Stimulated activated CD8-positive, alpha-beta memory T cell treated with anti-CD3 and anti-CD28 coated beads, Interleukin-7, amount 100 ng/mL, for 24 hours (primary cell): ENCODE data around the gene F13A1.
"Not testable (repeated sequence)": the region's sequence is repeated elsewhere in the genome, so short reads cannot be mapped to it uniquely, and the experiment has no call there.

ENCODE experiments used
- DNase-seq: peaks from one replicate; pipeline ENCODE4 v3.0.0-alpha.2; 2020; ENCODE audit warnings: low read depth

The F13A1 gene

DNA sequence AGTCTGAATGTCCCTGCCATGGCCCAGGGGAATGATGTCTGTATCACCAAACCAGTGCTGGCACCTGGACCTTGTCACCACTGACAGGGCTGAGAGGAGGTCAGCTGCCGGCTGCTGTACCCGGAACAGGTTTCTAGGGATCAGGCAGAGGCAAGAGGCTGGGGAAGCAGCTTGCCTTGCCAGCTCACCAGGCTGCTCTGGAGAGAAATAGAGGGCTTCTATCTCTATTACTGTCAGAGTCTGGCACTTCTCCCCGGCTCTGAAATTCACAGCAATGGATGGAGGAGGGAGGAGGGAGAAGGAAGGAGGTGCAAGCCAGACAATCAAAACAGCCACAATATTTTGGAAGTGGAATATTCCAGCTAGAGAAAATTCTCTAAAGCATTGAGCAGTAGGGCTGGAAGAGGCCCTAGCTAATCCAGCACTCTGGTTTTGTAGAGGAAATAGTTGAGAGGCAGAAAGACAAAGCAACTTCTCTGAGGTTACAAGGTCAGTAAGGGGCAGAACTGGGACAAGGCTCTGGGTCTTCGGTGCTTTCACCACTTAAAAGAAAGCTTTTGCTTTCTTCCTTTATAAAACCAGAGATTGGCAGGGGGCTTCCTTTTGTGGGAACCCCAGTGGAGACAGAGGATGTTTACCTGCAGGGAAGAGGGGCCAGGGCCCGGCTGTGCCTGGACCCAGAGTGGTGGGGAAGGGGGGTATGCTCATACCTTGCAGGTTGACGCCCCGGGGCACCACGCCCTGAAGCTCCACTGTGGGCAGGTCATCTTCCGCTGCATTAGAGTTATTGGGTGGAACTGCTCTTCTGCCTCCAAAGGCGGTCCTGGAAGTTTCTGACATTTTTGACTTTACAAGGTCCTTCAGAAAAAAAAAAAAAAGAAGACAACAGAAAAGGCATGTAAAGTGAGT, 2.4 kb downstream of the F13A1 start:
- DNase-seq, result no peak

DNA sequence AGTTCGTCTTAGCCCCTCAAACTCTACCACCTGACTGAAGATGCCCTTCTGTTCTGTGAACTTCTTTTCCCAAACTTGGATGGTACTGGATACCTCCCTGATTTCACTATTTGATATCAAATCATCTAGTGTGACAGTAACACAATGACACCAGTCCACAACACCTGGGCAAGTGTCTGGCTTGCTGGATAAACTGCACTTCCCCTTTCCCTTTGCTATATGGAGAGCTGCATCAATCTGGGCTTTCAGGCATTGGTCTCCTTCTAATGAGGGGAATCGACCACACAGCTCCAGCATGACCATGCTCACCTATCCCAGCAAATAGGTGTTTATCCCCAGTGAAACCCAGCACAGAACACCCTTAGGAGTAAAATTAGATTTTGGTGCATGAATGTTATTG, 3.1 kb downstream of the F13A1 start:
- DNase-seq, result no peak

DNA sequence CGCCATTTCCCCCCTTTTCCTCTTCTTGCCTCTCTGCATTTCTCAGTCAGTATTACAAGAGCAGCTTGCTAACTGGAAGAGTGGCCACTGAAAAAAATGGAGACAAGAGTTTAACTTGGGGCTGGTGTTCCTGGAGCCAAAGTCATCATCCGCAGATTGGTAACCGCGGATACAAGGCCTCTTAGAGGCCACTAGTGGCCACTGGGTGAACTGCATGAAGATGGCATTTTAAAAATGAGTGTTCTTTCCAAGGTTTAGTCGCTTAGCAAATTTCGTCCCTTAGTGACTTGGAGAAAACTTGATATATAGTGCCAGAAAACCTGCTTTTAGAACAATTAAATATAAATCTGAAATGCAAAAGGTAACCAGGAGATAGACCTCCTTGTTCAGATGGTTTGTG, 4.8 kb downstream of the F13A1 start:
- no peak for DNase-seq

DNA sequence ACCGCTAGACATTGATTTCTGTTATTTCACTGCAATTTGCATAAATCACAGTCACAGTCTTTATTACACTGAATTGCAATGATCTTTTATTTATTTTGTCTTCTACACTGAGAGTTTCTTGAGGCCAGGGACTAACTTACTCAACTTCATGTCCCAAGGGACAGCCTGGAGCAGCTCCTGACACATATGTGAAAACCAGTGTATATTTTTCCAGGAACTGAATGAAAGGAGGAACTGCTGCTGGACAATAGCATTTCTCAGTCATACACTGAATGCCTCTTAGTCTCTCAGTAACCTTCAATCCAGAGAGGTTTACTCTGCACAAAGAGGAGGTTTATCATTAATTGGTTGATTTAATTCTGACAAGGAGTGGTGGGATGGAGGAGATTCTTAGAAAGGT, 5.9 kb downstream of the F13A1 start:
- DNase-seq, result no peak

DNA sequence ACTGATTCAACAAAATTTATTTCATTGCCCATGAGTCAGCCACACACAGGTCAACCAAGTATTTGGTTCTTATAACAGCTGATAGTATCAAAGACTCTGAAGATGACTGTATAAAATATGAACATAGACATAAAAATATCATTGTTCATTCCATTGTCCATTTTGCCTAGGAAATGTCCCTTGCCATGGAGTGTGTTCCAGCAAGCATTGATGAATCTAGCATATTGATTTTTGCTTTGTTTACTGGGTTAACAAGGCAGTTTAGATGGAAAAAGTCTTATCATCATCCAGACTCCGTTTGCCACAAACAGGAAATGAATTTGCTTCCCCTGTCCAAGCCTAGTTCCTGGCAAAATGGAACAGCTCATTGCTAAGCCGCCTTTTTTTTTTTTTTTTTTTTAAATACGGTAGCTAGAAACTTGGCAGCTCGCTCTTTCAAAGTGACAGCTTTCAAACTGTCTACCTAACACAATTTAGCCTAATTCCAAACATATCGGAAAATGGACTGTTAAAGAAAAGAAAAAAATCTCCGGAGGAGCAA, 7.5 kb downstream of the F13A1 start:
- DNase-seq, result no peak

DNA sequence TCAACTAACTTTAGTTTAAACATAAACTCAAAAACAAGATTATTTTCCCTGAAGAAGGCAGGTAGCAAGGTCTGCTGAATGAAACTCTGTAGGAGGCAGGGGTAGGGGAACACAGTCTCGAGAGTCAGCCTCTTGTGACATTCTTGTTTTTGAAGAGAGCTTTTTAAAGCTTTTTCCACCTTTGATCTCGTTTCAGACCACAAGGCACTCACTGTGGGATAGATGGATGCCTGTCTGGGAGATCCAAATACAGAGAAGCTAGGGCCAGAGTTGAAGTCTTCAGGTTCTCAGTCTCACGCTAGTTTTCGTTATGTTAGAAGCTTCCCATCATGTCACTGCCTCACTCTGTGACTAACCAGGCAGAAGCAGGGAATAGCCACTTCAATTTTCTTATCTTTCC, 14.9 kb downstream of the F13A1 start:
- no peak for DNase-seq

DNA sequence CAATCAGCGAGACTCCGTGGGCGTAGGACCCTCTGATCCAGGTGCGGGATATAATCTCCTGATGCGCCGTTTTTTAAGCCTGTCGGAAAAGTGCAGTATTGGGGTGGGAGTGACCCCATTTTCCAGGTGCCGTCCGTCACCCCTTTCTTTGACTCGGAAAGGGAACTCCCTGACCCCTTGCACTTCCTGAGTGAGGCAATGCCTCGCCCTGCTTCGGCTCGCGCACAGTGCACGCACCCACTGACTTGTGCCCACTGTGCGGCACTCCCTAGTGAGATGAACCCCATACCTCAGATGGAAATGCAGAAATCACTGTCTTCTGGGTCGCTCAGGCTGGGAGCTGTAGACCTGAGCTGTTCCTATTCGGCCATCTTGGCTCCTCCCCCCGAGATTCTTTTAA, 20.1 kb downstream of the F13A1 start:
- DNase-seq, result not testable (repeated sequence)

DNA sequence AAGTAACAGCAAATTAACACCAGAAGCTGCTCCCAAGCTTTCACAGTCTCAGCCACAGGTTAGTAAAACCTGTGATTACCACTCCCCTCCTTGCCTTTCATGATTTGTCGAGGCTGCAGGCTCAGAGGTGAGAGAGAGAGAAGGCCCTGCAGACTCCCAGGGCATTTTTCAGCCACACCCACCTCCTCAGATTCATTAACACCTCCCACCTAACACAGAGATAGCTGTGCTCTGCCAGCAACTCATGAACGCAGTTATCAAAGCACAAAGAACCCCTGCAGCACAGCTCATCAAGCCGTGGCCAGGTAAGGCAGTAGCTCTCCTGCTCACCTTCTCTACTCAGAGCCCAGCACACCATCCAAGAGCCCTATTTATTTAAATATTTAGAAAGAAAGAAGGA, 27.1 kb downstream of the F13A1 start:
- no peak for DNase-seq

DNA sequence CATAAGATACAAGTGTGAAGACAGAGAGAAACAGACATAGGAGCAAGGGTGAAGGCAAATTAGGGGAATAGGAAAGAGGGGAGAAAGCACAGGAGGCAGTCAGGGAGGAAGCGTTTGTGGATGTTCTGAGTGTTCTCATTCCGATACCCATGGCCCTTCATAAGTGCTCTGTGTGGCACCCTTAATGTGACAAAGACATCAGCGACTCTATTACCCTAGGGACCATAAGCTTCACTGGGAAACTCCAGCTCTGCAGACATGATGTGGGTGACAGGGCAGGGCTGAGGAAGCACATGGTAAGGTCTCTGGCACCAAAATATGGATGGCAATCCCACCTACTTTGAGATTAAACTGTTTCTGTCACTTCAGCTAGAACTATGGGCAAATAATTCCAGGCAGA, 33.0 kb downstream of the F13A1 start:
- DNase-seq, result no peak

DNA sequence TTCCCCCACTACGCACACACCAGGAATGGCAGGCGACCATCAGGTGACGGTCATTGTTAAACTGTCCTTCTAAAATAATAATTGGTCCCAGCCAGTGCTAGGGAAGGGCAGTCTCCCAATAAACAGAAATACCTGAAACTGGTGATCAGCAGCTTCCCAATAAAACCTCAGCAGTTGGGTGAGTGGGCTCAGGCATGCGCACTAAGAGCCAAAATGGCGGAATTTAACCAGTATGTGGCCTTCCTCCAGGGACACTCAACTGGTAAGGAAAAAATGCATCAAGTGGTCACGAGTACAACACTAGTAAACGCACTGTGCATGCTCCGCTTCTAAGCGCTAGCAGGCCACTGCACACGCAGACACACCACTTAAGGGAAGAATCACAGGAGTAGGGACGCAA, 34.8 kb downstream of the F13A1 start:
- no peak for DNase-seq

DNA sequence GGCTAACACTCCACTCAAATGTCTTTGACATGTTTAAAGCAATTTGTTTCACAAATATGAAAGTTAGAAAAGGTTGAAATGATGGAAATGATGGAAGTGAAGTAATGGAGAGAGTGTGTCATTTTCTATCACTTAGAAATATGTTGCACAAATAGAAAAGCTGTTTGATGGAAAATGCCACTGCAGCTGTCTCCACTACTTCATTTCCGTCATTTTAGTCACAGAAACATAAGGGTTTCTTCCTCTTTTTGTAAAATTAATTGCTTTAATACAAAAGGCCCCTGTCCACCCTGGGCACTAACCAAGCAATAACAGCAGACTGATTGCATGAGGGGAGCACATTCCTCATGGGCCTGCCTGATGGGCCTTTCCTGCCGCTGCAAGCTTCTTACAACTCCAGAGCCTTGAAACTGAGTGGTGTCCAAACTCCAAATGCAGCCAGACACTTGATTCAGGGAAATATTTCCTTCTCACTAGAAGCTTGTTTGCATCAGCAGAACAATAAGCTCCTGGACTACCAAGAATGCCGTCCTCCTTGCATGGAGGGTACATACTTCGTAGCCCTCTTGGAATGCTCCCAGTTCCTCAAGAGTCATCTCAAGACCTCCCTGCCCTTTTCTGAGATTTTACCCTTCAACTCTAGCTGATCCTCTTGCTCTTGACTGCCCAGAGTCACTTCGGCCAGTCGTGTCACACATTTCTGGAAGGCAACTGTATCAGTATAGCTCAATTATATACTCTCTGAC, 36.1 kb downstream of the F13A1 start:
- no peak for DNase-seq

DNA sequence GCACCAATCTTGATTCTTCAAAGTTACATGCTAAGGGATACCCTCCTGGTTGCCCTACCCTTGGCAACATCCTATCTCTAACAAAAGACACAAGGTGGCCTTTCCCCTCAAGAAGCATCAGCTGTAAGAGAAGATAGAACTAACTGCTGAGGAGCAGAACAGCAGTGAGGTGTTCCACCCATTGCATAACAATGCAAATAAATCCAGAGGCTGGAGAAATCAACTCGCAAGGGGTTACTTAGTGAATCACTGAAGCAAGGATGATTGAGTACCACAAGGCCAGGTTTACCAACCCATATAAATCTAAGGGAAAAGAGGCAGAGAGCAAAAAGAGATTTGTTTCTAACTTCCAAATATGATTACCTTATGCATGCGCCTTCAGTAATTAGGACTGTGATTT, 36.7 kb downstream of the F13A1 start:
- DNase-seq, result no peak

DNA sequence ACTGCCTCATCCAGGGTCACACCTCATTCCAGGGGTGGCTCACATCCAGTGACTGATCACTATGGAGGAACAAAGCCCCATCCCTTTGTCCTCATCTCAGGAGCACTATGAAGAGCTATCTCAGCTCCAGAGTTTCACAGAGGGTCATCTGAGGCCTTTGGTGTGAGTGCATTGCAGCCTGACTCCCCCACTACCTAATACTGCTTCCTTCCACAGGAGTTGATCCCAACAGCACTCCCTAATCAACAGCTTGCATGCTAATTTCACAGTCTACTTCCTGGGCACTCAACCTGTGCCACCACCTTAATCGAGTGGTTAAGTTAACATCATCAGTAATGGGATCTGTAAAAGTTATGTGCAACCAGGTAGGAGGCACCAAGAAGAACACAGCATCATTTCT, 37.7 kb downstream of the F13A1 start:
- no peak for DNase-seq

DNA sequence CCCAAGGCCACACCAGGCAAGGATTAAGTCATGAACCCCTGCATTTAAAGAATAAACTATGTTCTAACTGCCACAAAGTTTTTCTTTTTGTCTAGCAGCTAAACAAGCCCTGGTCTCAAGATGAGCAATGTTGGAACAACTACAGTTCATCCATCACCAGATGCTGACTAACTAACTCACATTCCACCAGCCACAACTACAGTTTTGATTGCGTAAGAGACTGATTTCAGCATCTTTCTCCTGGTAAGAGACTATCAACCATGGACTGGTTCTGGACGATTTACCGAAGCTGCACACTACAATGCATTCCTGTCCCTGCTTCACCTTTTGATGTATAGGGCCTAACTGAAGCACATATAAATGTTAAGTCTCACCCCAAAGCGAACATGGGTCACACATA, 43.0 kb downstream of the F13A1 start:
- DNase-seq, result no peak

DNA sequence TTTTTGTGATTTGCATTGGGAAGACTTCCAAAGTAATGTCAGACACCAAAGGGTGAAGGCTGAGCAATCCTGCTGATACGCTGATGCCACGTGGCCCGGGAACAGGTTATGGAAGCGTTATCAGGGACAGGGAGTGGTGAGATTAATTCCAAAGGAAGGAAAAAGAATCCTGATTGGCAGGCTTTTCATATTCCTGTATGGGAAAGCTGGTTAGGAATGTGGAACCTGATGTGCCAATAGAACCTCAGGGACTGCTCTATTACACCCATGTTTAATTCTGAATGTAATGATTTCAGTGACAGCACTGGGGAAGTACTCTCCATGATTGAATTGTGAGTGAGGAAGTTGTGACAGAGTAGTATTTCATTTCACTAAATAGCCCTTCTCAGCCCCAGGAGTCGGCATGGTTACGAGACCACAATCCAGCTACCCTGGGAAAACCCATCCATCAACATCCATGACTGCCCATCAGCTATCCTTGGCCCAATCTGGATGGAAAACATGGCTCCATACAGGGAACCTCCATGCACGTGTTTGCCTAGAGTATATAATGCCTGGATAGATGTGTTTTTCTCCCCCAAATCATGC, 49.4 kb downstream of the F13A1 start:
- DNase-seq, result no peak

DNA sequence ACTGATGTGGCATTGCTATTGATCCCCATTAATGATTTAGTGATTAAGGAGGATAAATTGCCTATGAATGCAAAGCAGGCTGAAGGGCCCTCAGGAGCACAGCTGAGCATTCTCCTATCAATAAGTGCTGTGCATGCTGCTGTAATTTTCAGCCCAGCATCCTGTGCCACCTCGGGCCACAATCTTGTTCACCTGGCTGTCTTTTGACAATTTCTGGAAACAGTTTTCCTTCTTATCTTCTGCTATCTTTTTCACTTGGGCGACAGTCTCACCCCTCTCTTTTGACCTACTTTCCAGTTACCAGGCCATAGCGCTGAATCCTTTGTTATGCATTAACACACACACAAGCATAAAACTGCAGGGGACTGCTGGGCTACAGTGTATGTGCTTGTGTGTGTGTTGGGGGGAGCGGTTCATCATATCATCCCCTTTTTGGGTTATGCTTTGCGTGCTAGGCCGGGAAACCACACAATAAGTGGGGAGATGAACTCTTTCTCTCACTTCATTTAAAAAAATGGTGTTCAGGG, 60.2 kb downstream of the F13A1 start:
- DNase-seq, result no peak

DNA sequence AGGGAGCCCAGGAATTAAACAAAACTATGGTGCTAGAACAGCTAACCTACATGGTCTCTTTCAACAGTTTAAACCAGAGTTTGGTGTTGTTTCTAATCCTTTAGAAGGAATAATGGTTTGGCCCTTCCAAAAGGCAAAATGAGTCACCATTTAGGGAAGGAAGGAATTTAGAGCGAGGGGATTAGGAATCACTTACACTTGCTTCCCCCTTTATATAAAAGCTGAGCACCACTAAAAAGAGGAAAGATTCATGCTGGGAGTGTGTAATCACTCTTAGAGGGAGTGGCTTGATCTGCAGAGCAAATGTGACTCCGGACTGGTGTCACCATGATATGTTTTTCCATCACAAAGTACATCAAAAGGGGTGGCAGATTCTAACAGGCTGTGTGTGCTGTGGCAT, 63.6 kb downstream of the F13A1 start:
- no peak for DNase-seq

DNA sequence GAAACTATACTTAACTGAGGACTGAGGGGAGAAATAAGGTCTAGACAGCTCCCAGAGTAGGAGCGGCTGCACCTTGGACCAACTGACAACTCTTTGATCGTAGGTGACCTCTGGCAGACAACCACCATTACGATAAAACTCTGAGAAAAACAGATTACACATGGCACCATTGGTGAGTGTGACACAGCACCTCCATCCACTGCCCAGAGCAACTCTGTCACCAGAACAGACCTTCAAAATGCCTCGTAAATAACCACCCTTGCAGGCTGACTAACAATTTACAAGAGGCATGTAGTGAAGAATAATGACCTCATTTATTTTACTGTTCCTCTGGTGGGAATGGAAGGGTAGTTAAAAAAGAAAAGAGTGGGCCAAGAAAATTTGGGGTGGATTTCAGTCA, 64.2 kb downstream of the F13A1 start:
- no peak for DNase-seq

DNA sequence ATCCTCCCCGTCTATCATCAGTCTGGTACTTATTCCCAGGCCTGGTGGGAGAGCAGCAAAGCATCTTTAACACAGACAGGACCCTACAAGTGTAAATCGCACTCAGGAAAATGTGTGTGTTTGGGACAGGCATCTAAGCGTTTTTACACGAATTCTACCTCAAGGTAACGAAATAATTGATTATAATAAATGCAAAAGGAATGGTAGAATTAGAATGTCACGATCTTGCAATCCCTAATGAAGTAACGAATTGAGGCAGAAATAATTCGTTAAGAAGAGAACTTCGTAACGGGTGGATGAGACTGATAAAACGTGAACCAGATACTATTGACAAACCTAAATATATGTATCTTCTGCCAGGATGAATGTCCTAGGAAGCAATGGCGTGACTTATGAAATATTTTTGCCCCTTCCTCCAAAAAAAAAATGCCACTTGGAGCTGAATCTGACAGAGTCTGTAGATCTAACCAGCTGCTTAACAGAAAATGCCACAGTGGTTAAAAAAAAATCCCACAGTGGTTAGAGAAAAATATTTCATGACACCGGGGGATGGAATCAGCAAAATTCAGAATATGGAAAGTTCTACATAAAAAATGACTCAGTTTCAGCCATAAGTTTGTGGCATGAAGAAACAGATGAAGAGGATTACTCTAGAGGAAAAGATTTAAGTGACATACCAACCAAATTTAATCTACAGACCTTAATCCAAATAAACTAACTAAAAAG, 68.7 kb downstream of the F13A1 start:
- DNase-seq, result no peak

DNA sequence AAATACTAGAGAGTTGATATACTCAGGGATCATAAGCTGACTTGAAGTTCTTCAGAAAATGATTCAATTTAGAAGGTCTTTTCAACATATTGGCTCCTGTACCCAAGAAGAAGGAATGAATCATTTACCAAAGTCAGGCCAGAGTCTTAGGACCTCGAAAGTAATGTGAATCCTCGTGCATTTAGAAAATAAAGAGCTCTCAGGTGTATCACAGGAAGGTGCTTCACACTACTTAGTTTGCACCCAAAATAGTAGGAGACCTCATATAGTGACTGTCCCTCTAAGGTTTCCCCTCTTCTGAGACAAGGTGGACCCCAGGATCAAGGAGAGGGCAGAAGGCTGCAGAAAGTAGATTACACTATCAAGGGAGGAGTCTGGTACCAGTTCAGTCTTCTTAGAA, 71.8 kb downstream of the F13A1 start:
- no peak for DNase-seq

DNA sequence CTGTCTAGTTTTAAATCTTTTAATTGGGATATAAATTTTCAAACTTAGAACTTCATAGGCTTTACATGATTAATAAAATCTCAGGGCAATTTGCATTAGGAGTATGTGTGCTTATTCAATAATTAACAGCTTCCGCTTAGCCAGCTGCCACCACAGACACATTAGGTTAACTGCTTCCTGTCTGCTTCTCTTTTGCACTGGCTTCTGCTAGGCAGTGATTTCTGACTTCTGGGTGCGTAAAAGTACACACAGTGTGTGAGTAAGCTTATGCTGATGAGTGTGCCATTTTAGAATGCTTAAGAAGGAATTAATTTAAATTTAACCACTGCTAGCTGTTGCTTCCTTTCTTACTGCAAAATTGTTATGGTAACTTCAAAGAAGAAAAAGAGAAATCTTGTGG, 73.9 kb downstream of the F13A1 start:
- no peak for DNase-seq

DNA sequence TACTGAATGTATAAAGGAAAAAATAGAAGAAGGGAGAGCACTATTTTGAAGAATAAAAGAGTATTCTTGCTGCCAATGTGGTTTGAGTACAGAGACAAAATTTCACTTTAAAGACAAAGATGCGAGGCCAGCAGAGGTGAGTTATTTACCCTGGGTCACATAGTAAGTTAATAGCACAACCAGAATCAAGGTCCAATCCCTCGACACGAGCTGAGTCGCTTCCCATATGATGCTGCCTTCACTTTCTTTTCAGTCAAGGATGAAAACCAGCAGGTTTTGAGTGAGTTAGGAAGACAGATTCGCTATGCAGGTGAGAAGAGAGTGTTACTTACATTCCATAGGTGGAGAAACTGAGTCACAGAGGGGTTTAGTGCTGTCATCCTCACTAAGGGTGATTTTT, 75.8 kb downstream of the F13A1 start:
- DNase-seq, result no peak
